Central memory CD4-positive, alpha-beta T cell (primary cell): ENCODE measurements around the gene AMOTL1.
"Not testable (repeated sequence)": the region's sequence is repeated elsewhere in the genome, so short reads cannot be mapped to it uniquely, and the experiment has no call there.

Experiments
- DNase-seq: peaks from one replicate; pipeline ENCODE4 v3.0.0; 2022

AMOTL1 gene

GRCh38 chr11:94888204-94888603 lies 120.0 kb downstream of the AMOTL1 start:
- no peak for DNase-seq

DNA sequence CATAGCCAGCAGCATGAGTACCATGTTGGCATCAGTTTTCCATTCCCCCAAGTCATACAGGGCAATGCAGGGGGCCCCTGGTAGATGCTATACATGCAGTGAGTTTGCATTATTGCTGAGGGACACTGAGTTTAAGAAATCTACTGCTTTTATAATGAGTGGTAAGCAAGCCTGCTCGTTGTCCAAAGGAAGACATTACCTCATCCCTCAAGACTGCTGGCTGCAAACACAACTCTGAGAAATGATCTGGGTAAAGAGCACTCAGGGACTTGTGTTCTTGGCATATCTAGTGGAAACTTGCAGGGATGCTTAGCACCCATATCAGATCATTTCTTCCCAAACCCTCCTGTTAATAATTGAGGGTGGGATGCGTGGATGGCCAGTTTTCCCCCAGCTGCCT lies 127.3 kb downstream of the AMOTL1 start:
- DNase-seq = no peak

DNA sequence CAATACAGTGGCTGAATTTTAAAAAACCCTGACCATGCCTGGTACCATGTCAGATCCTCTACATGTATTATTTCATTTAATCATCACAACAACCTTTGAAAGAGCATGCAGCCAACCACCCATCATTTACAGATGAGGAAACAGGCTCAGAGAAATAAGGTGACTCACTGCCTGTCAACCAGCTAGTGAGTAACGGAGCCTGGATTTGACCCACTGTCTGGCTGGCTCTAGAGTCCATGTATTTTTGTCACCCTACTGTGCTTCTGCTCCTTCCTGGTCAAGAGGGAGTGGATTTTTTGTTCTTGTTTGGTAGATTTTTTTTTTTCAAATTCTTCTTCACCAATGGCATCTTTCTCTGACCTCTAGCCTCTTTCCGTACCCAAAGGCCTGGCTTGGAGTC lies 127.8 kb downstream of the AMOTL1 start:
- no peak for DNase-seq

DNA sequence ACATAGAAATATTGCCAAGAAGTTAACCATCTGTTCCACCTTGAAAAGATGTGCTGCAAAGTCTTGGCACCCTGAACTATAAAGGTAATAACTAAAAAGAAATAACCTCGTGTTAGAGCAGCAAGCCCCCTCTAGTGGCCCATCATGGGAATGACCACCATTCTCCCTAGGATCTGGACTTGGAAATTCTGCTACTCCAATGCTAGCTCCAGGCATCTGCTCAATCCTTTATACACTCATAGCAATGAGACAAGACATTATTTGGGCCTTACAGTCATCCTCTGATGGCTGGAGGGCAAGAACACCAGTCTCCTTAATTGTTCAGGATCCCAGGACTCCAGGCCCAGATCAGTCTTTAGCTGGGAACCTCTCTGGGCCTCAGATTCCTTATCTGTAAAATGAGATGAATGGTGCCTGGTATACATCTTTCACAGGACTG lies 129.2 kb downstream of the AMOTL1 start:
- DNase-seq = peak; percentile 6

GRCh38 chr11:94907226-94907625 lies 139.1 kb downstream of the AMOTL1 start:
- no peak for DNase-seq

- no peak for DNase-seq
Measured at GRCh38 chr11:94909371-94909820, 141.2 kb downstream of the AMOTL1 start.

GRCh38 chr11:94910270-94910669 lies 142.1 kb downstream of the AMOTL1 start:
- no peak for DNase-seq

- no peak for DNase-seq
Measured at GRCh38 chr11:94910779-94911178, 142.6 kb downstream of the AMOTL1 start.

- no peak for DNase-seq
Measured at GRCh38 chr11:94912806-94913205, 144.7 kb downstream of the AMOTL1 start.

DNA sequence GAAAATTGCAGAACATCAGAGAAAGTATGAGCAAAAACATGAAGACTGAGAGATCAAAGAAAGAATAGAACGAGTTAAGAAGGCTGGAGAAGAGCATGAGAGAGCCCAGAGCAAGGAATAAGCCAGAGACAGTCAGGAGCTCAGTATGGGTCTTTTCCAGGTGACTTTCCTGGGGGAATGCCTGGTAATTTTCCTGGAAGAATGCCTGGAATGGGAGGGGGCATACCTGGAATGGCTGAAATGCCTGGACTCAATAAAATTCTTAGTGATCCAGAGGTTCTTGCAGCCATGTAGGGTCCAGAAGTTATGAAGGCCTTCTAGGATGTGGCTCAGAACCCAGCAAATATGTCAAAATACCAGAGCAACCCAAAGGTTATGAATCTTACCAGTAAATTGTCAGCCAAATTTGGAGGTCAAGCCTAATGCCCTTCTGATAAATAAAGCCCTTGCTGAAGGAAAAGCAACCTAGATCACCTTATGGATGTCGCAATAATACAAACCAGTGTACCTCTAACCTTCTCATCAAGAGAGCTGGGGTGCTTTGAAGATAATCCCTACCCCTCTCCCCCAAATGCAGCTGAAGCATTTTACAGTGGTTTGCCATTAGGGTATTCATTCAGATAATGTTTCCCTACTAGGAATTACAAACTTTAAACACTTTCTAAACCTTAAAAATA lies 145.7 kb downstream of the AMOTL1 start:
- not testable (repeated sequence) for DNase-seq

GRCh38 chr11:94920311-94920710 lies 152.2 kb downstream of the AMOTL1 start:
- DNase-seq = no peak

GRCh38 chr11:94922321-94923003 lies 154.3 kb downstream of the AMOTL1 start:
- DNase-seq = no peak

GRCh38 chr11:94923004-94923334 lies 154.8 kb downstream of the AMOTL1 start:
- DNase-seq = no peak

DNA sequence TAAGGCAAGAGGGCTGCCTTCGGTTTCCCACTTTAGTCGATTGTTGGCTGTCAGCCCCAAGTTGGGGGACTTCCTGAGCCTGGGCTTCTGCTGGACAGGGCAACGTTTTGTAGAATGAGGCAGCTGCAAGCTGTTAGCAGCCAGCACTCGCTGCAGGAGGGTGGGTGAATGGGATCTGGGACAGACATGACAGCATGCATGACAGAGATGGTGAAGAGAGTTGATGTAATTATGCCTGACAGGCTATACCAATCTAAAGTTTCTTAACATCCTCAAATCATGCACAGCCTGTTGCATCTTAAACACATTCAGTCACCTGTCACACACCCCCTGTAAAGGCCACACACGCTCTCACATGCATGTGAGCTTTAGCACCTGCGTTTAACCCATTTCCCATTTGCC lies 156.0 kb downstream of the AMOTL1 start:
- DNase-seq = no peak

DNA sequence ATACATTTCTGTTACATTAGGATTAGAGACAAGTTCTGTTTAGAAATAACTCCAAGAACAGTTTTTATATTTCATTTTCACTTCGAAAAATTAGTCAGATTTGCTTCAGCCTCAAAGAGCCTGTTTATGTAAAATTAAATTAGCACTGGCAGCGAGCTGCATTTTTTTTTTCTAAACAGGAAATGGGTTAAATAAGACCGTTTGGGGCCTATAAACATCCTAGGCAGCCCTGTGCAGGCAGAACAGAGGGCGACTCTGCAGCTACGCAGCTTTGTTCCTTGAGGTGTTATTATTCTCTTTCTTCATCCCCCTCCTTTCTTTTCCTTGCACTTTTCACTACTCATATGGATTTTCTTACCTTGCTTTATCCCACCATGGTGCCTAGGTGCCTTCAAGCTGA lies 156.5 kb downstream of the AMOTL1 start:
- peak; percentile 31 for DNase-seq

GRCh38 chr11:94925422-94926270 lies 157.5 kb downstream of the AMOTL1 start:
- no peak for DNase-seq

GRCh38 chr11:94926271-94926625 lies 158.1 kb downstream of the AMOTL1 start:
- no peak for DNase-seq
